Activated naive CD4-positive, alpha-beta T cell treated with anti-CD3 and anti-CD28 coated beads, Interleukin-2, amount 50 U/mL, for 72 hours (primary cell): Measurements from ENCODE around the gene AVPR2. TPM values are rescaled to one million over a fixed set of nuclear protein-coding genes. Genes with fewer than 3 reads are reported as not detected.

Experiments used
- ATAC-seq, 2 donors: fragments of 150-1000 bp; cut with Tn5 transposase; 2 replicates each; pipeline ENCODE4 v1.10.0; 2021; ENCODE audit warnings: mild to moderate bottlenecking in 2 of 2, moderate library complexity in 2 of 2
- DNase-seq, 2 donors: peaks; one replicate each; pipeline ENCODE4 v3.0.0; 2021 to 2022; ENCODE audit warnings: low spot score in 2 of 2
- H3K27ac Mint-ChIP-seq, 2 donors: one replicate each; pipeline ENCODE4 v1.8.0; 2022; ENCODE audit warnings: mild to moderate bottlenecking in 2 of 2, mixed read lengths in 2 of 2
- H3K36me3 Mint-ChIP-seq, 2 donors: one replicate each; pipeline ENCODE4 v1.8.0; 2022; ENCODE audit warnings: mixed read lengths in 2 of 2
- H3K9me3 Mint-ChIP-seq, 2 donors: one replicate each; pipeline ENCODE4 v1.8.0; 2022; ENCODE audit warnings: mixed read lengths in 2 of 2
- total RNA-seq, 2 donors: library from RNA; stranded (reverse); gene quantifications; one replicate each; pipeline ENCODE4 v1.2.3, GENCODE V29; 2022

AVPR2 gene
- total RNA-seq, 2 donors from 2014 or later, result not detected

DNA sequence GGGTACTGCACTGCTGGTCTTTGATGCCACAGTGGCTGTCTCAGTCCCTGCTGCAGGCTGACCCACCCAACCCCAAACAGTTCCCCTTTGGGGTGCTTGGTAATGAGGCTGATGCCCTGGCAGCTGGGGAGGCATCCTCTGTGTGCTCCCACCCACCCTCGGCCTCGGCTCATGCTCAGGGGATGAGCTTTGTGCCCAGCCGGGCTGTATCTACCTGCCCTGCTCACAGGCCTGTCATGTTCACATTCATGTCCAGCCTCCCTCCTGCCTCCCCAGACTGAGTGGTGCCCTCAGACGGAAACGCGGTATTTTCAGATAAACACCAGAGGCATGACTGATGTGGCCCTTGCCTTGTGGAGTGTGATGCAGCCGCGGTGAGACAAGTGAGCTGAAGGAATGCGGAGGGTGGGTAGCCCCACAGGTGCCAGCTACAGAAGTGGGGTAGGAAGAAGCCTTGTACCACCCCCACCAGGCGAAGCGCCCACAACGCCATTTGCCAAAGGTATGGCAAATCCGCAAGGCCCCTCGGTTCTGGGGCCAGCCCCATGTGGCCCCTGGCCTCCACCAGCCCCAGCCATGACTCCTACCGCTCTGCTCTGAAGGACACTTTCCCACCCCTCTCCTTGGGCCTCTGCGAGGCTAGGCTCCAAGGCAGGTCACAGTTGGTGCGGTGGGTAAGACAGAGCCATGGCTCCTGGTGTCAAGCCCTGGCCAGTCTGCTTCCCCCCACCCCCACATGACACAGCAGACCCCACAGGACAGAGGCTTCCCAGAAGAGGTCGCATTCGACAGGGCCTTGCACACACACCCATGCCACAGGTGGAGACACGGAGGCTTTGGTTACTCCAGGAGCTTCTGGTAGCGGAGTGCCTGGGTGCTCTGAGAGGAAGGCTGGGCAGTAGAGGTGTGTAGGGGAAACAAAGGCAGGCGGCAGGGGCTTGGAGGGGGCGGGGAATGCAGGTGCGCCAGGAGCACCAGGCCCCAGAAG is 41.8 kb downstream of the AVPR2 start:
- no peak for DNase-seq
- peaks cover 3 to 5% of the 10 kb centered on the region in 2 donors for H3K36me3 Mint-ChIP-seq
- H3K9me3 Mint-ChIP-seq, result no peaks in the 10 kb centered on the region
- no peak for ATAC-seq
- no peak overlapping the region for H3K27ac Mint-ChIP-seq

DNA sequence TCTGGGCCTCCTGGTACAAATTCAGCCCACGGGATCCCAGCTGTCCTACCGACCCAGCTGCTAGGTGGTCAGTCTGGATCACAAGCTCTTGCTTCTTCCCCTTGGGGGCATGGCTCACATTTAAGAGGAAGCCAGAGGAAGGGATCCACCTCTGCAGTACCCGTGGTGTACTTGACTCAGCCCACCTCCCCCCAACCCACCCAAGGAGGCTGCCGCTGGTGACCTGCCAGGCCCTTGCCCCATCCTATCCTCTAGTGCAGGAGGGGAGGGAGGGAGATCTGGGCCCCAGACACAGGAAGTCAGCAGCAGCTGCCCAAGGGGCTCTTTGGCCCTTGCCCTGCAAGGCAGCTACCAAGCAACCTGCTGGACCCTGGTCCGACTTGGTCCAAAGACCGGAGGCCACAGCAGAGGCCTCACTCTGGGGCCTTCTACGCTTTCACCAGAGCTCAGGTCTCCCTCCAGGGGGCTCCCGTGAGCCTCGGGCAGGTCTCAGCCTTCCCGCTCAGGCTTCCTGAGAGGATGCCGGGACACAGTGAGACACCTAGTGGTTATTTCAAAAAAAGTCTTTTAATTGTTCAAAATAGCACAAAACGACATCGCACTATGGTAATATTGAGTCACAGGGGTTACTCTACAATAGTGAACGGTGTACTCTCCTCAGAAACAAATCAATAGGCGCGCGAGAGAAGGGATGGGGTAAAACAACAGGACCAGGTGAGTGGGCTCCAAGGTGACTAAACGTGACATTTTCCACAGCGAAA is 42.7 kb downstream of the AVPR2 start:
- DNase-seq (peak; percentile 72 to 81), ATAC-seq (peak; percentile 70 to 81)
- H3K9me3 Mint-ChIP-seq, result no peaks in the 10 kb centered on the region
- H3K27ac Mint-ChIP-seq, result peak overlapping the region; percentile 81 to 83
- H3K36me3 Mint-ChIP-seq, result peaks cover 6 to 7% of the 10 kb centered on the region in 2 donors

DNA sequence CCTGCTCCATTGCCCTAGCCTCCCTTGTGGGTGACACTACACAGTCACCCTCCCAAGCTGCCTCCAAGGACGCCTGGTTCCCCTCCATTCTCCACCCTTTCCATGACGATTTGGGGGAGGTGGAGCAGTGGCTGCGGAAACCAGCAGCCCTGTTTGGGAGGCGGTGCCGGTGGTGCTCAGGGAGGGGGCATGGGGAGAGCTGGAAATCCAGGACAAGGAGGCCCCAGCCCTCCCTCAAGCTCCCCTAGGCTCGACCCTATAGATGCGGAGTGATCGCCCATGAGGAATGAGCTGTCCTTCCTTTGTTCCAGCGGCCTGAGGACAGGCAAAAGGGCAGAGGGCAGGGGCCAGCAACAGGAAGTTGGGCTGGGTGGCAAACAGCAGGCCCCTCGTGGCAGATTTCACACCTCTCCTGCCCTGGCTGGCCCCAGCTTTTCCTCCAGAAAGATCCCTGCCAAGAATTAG is 43.6 kb downstream of the AVPR2 start:
- Mint-ChIP-seq H3K36me3 (peaks cover 6 to 7% of the 10 kb centered on the region in 2 donors), H3K27ac (peak overlapping the region; percentile 81 to 86), H3K9me3 (no peaks in the 10 kb centered on the region)
- peak in 1 of 2 donors; percentile 7 for ATAC-seq
- no peak for DNase-seq

DNA sequence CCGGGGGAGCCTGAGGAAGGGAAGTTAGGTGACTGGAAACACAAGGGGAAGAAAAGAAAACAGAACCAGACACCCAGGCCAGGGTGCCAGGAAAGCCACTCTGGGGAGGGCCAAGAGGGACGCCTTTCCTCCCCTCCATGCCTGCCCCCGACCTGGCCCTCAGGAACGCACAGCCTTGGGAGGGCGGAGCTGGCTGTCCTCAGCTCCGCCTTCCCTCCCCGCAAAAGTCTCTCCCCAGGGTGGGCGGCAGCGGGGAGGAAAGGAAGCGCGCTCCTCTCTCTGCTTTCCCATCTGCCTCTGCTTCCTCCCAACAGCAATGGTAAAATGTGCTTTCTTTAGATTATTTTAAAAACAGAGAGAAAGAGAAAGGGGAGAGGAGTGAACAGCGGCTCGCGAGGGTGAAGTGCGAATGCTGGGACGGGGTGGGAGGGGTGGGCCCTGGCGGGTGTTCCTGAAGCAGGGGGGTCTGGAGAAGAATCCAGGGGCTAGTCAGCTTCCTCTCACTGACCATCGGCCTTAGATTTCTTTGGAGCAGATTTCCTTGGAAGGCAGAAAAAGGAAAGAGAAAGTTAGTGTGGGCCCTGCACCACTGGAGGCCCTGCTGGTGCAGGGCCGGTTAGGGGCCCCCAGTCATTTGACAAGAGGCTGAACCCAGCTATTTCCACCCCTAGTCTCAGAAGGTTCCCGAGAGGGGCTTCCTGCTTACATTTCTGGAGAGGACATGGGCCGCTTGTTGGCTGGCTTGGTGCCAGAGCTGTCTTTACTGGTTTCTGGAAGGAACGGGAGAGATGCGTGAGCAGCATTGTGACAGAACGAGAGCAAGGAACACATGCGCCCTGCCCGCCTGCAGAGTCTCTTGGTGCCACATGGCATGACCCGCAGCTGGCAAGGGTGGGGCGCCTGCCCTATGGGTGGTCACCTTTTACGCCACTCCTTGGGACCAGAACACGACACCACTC is 44.7 kb downstream of the AVPR2 start:
- no peak for DNase-seq
- ATAC-seq, result no peak
- Mint-ChIP-seq H3K27ac (peak overlapping the region; percentile 46 to 87), H3K36me3 (peaks cover 6 to 7% of the 10 kb centered on the region in 2 donors), H3K9me3 (no peaks in the 10 kb centered on the region)

DNA sequence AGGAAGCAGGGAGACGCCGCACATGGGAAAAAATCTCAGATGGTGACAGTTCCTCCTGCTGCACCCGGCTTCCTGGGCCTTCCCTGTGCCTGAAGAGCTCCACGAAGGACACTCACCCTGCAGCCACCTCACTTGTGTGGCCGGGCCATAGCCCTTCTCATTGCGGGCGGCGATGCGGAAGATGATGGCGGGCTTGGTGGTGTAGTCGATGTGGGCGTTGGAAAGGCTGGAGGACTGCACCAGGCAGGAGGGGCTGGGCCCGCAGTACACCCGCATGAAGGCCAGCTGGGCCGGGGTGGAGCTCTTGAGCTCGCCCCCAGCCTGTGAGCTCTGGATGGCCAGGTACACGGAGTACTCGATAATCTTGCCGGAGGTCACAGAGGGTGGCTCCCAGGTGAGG is 45.7 kb downstream of the AVPR2 start:
- no peak for ATAC-seq
- no peak for DNase-seq
- H3K9me3 Mint-ChIP-seq, result no peaks in the 10 kb centered on the region
- H3K36me3 Mint-ChIP-seq, result peaks cover 6 to 7% of the 10 kb centered on the region in 2 donors
- peak overlapping the region in 1 of 2 donors; percentile 46 for H3K27ac Mint-ChIP-seq

DNA sequence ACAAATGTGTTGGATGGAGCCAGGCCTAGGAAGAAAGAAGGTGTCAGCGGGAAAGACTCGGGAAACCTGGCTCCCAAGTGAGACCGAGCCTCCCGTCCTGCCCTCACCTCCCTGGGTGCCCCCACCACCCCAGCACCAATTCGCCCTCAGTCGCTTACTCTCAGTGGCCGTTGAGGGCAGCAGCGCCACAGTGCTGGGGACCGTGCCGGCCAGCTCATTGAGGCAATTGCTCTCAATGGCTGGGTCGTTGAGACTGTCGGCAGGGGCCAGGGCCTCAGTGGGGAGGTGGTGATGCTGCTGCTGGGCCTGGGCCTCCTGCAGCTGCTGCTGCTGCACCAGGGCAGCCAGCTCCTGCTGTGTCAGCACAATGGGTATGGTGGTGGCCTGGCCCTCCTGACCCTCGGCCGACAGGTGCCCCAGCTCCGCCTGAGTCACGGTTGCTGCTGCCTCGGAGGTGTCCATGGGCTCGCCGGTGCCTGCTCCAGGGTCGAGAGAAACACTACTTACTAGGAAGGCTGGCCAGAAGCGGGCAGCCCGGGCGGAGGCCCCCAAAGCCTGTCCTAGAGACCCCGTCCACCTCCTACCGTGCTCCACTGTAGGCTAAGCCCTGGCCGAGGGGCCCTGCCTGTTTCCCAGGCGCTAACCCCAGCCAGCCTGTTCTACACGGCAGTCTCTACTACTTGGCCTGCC is 47.4 kb downstream of the AVPR2 start:
- DNase-seq (no peak), ATAC-seq (no peak)
- peaks cover 6 to 7% of the 10 kb centered on the region in 2 donors for H3K36me3 Mint-ChIP-seq
- H3K27ac Mint-ChIP-seq, result no peak overlapping the region
- H3K9me3 Mint-ChIP-seq, result no peaks in the 10 kb centered on the region

DNA sequence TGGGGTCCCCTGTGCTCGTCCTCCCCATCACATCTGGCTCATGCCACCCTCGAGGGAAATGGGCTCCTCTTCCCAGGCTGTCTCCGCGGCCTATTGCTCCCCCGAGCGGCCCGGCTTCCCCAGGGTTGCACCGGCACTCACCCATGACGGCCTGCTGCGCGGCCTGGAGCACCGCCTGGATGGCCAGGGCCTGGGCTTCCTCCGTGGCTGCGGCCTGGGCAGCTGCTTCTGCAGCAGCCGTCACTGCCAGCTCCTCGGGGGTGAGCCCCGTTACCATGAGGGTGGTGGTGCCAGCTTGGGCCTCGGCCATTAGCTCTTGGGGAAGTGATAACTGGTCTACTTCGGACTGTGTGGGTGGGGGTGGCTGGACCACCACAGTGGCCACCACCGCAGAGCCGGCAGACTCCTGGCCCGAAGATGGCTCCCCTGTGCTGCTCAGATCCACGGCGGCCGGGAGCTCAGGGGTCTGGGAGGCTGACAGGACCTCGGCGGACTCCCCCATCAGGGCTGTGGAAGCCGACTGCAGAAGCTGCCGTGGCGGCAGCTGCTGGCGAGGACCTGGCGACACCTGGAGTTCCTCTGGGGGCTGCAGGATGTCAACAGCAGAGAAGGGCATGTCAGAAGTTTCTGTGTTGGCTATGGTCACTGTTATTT is 48.0 kb downstream of the AVPR2 start:
- Mint-ChIP-seq H3K27ac (no peak overlapping the region), H3K9me3 (no peaks in the 10 kb centered on the region), H3K36me3 (peaks cover 6 to 7% of the 10 kb centered on the region in 2 donors)
- no peak for DNase-seq
- no peak for ATAC-seq

DNA sequence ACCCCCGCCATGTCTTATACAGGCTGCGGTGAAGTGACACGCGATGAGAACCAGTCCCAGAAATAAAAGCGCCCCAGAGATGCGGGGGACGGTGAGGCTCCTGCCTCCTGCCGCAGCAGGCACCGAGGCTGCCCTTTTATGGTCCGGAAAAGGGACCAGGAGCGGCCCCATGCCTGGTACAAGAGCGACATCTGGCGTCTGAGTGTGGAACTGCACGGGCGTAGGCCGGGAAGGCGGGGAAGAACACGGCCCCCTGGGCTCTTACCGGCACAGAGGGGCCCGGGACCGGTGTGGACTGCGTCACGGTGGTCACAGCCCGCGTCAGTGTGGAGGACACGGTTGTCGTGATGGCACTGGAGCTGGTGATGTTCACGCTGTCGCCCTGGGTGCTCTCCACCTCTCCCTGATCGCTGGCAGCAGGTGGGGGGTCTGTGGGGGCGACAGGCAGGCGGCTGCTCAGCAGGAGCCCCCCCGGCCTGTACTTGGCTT is 48.9 kb downstream of the AVPR2 start:
- H3K27ac Mint-ChIP-seq, result peak overlapping the region in 1 of 2 donors; percentile 74
- peak; percentile 60 to 64 for ATAC-seq
- peak; percentile 68 to 82 for DNase-seq
- H3K9me3 Mint-ChIP-seq, result no peaks in the 10 kb centered on the region
- peaks cover 6 to 7% of the 10 kb centered on the region in 2 donors for H3K36me3 Mint-ChIP-seq

DNA sequence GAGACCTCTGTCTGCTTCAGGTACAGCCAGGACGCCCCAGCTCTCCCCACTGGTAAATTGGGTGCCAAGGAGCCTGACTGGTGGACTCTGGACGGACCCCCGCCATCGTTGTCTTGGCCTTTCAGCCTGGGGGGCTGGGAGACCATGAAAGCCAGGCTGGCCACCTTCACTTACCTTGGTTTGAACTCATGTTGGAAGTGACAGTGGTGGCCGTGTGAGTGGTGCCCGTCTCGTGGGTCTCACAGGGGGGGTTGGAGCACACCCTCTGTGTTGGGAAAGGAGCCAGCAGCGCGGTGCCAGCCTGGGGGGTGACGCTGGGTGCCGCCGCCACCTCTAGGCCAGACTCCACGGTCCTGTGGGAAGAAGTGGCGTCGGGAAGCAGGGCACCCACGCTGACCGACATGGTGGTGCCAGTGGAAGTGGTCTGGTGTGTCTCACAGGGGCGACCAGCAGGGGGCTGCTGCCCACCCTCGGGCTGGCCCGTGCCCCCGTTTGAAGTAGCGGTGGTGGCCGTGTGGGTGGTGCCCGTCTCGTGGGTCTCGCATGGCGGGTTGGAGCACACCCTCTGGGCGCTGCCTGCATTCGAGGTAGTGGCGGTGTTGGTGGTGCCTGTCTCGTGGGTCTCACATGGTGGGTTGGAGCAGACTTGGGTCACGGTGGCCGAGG is 49.6 kb downstream of the AVPR2 start:
- Mint-ChIP-seq H3K36me3 (peaks cover 6 to 7% of the 10 kb centered on the region in 2 donors), H3K27ac (peak overlapping the region in 1 of 2 donors; percentile 48), H3K9me3 (no peaks in the 10 kb centered on the region)
- DNase-seq (no peak), ATAC-seq (no peak)

DNA sequence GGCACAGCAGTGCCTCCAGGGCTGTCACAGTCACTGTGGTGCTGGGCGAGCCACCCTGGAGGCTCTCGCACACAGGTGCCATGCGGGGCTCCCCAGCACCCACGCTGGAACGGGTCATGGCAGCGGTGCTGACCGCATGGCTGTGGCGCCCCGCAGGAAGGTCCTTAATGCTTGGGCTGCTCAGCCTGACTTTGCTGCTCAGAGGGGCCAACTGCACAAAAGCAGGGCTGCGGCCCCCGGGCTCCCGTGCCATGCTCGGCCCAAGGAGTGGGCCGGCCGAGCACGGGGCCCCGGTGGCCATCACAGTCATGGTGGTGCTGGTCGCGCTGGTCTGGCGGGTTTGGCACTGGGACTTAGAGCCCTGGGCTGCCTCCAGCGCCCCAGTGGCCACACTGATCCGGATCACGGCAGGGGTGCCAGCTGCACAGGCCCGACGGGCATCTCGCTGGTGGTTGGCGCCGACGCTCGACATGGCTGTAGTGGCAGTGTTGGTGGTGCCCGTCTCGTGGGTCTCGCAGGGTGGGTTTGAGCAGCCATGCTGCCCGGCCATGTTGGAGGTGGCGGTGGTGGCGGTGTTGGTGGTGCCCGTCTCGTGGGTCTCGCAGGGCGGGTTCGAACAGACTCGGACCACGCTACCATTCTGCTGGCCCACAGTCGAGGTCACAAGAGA is 50.2 kb downstream of the AVPR2 start:
- no peak for DNase-seq
- Mint-ChIP-seq H3K27ac (peak overlapping the region in 1 of 2 donors; percentile 48), H3K36me3 (peaks cover 6 to 7% of the 10 kb centered on the region in 2 donors), H3K9me3 (no peaks in the 10 kb centered on the region)
- ATAC-seq, result no peak

DNA sequence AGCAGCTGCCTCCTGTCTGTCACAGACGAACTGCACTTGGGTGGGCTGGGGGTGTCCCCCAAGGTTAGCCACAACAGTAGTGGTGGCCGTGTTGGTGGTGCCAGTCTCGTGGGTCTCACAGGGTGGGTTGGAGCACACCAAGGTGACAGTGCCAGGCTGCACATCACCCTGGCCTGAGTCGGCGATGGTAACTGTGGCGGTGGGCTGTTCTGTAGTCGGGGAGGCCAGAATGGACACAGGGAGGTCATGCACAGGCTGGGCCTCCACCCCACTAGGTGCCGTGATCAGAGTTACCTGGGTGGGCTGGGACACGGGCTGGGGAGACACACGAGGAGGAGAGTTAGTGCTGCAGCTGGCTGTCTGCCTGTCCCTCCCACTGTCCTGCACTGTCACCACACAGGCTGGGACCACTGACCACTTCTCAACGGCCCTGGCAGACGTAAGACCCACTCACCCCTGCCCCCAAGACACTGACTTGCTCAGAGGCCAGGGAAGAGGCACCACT is 50.8 kb downstream of the AVPR2 start:
- DNase-seq (no peak), ATAC-seq (no peak)
- Mint-ChIP-seq H3K27ac (no peak overlapping the region), H3K9me3 (no peaks in the 10 kb centered on the region), H3K36me3 (peaks cover 6 to 7% of the 10 kb centered on the region in 2 donors)

DNA sequence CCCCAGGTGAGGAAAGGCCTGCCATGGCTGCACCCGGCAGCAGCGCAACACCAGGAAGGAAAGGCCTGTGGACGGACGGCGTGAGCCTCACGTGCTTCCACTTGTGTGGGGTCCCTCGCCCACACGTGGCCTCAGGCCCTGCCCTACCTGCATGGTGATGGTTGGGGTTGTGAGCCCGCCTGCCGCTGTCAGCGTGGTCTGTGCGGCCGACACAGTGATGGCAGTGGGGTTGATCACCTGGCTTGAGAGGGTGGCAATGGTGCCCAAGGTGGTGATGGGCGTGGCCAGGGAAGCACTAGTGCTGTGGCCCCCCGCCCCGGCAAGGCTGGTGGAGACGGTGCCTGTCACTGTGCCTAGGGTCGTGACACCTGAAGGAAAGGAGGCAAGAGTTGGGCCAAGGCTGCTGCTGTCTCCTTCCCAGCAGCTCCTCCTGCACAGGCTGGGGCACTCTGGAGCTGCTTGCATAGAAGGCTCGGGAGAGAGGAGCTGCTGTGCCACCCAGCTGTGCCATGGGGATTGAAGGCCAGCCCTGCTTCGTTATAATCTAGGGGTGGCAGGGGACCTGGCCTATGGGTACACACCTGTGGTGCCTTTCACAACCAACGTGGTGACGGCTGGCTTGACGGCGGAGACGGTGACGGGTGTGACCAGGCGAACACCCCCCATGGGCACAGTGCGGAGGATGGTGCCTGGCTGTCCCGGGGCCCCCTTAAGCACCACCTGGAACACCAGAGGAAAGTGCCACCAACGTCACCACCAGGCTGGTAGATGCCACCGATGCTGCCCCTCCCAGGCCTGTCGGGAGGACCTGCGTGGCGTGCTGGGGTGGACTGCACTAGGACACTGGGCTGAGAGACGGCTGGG is 51.8 kb downstream of the AVPR2 start:
- ATAC-seq (no peak), DNase-seq (no peak)
- H3K36me3 Mint-ChIP-seq, result peaks cover 3% of the 10 kb centered on the region in 2 donors
- H3K27ac Mint-ChIP-seq, result peak overlapping the region in 1 of 2 donors; percentile 63
- no peaks in the 10 kb centered on the region for H3K9me3 Mint-ChIP-seq
